HL-60 (cell line): ENCODE results near the gene TIPARP.

Experiments used
- DNase-seq, 2 experiments: peaks; one replicate each; pipeline ENCODE4 v3.0.0-alpha.2; 2010 to 2020; ENCODE audit warnings: low read depth in 1 of 2, low spot score in 1 of 2
- H3K27ac ChIP-seq: fragments of 250-450 bp; sonication (Bioruptor Pico); replicated peaks from 2 replicates; pipeline ENCODE4 v1.5.1; 2020; ENCODE audit warnings: mild to moderate bottlenecking, moderate library complexity
- H3K27me3 ChIP-seq: fragments of 250-450 bp; sonication (Bioruptor Pico); 2 replicates; pipeline ENCODE4 v1.5.1; 2021; ENCODE audit warnings: mild to moderate bottlenecking, moderate library complexity; ENCODE audit not compliant: insufficient read depth, poor library complexity, severe bottlenecking
- H3K4me3 ChIP-seq: replicated peaks from 2 replicates; pipeline ENCODE4 v1.5.1; 2011; ENCODE audit warnings: mild to moderate bottlenecking, control low read depth, low read length; ENCODE audit not compliant: insufficient read depth
- CTCF ChIP-seq: IDR thresholded peaks from one replicate; pipeline ENCODE4 v1.5.1; 2011; ENCODE audit warnings: low read length, control low read depth, inconsistent platforms; ENCODE audit not compliant: insufficient read depth
- GABPA ChIP-seq: IDR thresholded peaks from 2 replicates; pipeline ENCODE4 v1.6.1; 2012; ENCODE audit warnings: low read depth
- POLR2AphosphoS5 ChIP-seq: IDR thresholded peaks from 2 replicates; pipeline ENCODE4 v1.6.1; 2012; ENCODE audit warnings: low read depth
- REST ChIP-seq: IDR thresholded peaks from 2 replicates; pipeline ENCODE4 v1.6.1; 2012; ENCODE audit warnings: low read depth; ENCODE audit not compliant: insufficient replicate concordance
- SPI1 ChIP-seq: IDR thresholded peaks from 2 replicates; pipeline ENCODE4 v1.6.1; 2012; ENCODE audit warnings: low read depth, mild to moderate bottlenecking, borderline replicate concordance

TIPARP gene

GRCh38 chr3:156702367-156702766, 28.0 kb downstream of the TIPARP start:
- peak in 1 of 2 experiments; percentile 61 for DNase-seq
- H3K27ac ChIP-seq: peak overlapping the region; percentile 41
- H3K27me3 ChIP-seq: no peaks in the 10 kb centered on the region
- TF ChIP-seq SPI1: peak; percentile 89
- TF ChIP-seq CTCF: no peak
- TF ChIP-seq GABPA: no peak
- TF ChIP-seq POLR2AphosphoS5: peak; percentile 35; the same call in 1 of the 2 replicates
- TF ChIP-seq REST: no peak
- no peak overlapping the region for H3K4me3 ChIP-seq

- H3K27ac ChIP-seq: no peak overlapping the region
- TF ChIP-seq REST (no peak), CTCF (no peak), SPI1 (no peak), GABPA (no peak), POLR2AphosphoS5 (no peak)
- no peak for DNase-seq
- H3K4me3 ChIP-seq: no peak overlapping the region
- no peaks in the 10 kb centered on the region for H3K27me3 ChIP-seq
These were observed 30.1 kb downstream of the TIPARP start for GRCh38 chr3:156704370-156705036.

GRCh38 chr3:156705761-156706616, 31.6 kb downstream of the TIPARP start:
- no peak overlapping the region for H3K4me3 ChIP-seq
- peak; percentile 14 to 30 for DNase-seq
- no peak for TF ChIP-seq REST
- TF ChIP-seq SPI1: peak; percentile 24; the same call in 1 of the 2 replicates
- TF ChIP-seq POLR2AphosphoS5: no peak
- no peaks in the 10 kb centered on the region for H3K27me3 ChIP-seq
- H3K27ac ChIP-seq: peak overlapping the region; percentile 64
